K562 (cell line): ENCODE results near the gene C19orf12. TPM values are rescaled to one million over a fixed set of nuclear protein-coding genes. Genes with fewer than 3 reads are reported as not detected.

Source experiments
- DDX20 ChIP-seq: fragments of 450-650 bp; IDR thresholded peaks from 2 replicates; pipeline ENCODE4 v1.6.1; 2016; ENCODE audit warnings: missing genetic modification characterization, low read depth, mild to moderate bottlenecking, missing compliant biosample characterization, moderate library complexity
- NR1H2 ChIP-seq: sonication (generic); formaldehyde crosslinking; IDR thresholded peaks from 2 replicates; pipeline ENCODE4 v1.4.0; 2020; ENCODE audit warnings: mild to moderate bottlenecking, missing genetic modification reagents
- ZBTB7A ChIP-seq: IDR thresholded peaks from 2 replicates; pipeline ENCODE4 v1.6.1; 2011; ENCODE audit warnings: low read depth, mild to moderate bottlenecking, low read length, moderate library complexity, borderline replicate concordance; ENCODE audit not compliant: control insufficient read depth
- polyA plus RNA-seq, 8 experiments: library from polyadenylated mRNA; depleted of rRNA in 4 of 8; stranded (reverse) in 5 of 8; unstranded in 3 of 8; fragments of >200 nt; fragmentation: Nextera tagmentation in 2 of 8; fragmentation: Illumina TruSeq in 1 of 8; extraction: Ambion mirVana in 2 of 8; extraction: Trizol in 1 of 8; gene quantifications; 2 replicates each; pipeline versions ENCODE4 v1.2.1 to v1.2.3, GENCODE V29; 2011 to 2014; ENCODE audit warnings: inconsistent platforms in 1 of 8, missing spikeins in 1 of 8
- total RNA-seq, 7 experiments: library from RNA; depleted of rRNA in 6 of 7; stranded (reverse); fragments of >200 nt in 6 of 7; fragmentation: Illumina TruSeq in 2 of 7; extraction: Trizol in 2 of 7; gene quantifications; 2 replicates each; pipeline versions ENCODE4 v1.2.1 to v1.2.3, GENCODE V29; 2011 to 2021; ENCODE audit warnings: low replicate concordance in 1 of 7
- TF ChIP-seq, protein P1 (sequence below): fragments of 250-450 bp; sonication (Bioruptor Pico); IDR thresholded peaks from 2 replicates; pipeline ENCODE4 v1.5.0; 2022; ENCODE audit warnings: mild to moderate bottlenecking
- TF ChIP-seq, protein P2 (sequence below), 2 experiments: IDR thresholded peaks in 1 of 2; conservative IDR thresholded peaks in 1 of 2; 2 replicates each; pipeline ENCODE4 v1.6.1; 2016; ENCODE audit warnings: low read depth in 2 of 2, mild to moderate bottlenecking in 1 of 2, missing compliant biosample characterization in 1 of 2, missing genetic modification characterization in 1 of 2, moderate library complexity in 1 of 2
- TF ChIP-seq, protein P3 (sequence below): fragments of 450-650 bp; IDR thresholded peaks from 2 replicates; pipeline ENCODE4 v1.6.1; 2017; ENCODE audit warnings: mild to moderate bottlenecking, moderate library complexity
- TF ChIP-seq, protein P4 (sequence below): fragments of 450-650 bp; IDR thresholded peaks from 2 replicates; pipeline ENCODE4 v1.6.1; 2017; ENCODE audit warnings: antibody characterized with exemption, mild to moderate bottlenecking
- TF ChIP-seq, protein P5 (sequence below): fragments of 250-450 bp; sonication (Bioruptor Pico); IDR thresholded peaks from 2 replicates; pipeline ENCODE4 v1.4.0; 2020

Gene C19orf12
- total and polyA plus RNA-seq, 9 of the 15 experiments (the other 6 are each of a cell fraction or from before 2014, with no cell fraction given), result 1.9 to 14.5 (median 10.2) TPM

DNA sequence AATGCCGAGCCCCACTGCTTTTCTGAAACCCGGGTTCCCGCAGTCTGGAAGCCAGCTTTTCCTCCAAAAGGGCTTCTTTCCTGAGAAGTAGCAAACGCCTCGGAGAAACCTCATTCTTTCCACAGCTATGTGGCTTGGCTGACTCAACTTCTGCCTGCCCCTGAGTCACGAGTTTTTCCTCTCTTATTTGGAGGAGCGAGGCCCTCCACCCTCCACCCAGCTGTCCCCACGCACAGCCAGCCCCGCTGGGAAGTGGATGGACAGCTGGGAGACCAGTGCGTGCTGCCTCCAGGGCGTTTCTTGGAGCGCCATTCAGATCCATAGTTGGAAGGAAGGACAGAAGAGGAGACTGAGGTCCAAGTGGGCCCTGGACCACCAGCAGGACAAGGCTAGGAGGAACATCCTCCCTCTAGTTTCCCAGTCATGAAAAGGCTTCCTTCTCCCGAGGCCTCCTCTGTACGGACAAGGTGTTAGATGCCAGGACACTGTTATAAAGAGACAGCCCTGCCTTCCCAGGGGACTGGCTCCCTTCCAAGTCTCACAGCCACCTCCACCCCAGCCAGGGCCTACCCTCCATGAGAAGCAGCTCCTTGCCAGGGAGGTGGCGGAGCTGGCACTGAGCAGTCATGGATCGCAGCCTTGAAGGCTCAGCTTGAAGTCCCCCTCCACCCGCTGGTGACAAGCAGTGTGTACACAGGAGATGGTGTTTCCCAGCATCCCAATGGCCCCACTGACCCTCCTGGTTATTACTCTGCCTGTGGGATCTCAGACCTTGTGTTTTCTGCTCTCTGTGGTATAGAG is 52.3 kb downstream of the C19orf12 start (continued):
- TF ChIP-seq, protein P1, sequence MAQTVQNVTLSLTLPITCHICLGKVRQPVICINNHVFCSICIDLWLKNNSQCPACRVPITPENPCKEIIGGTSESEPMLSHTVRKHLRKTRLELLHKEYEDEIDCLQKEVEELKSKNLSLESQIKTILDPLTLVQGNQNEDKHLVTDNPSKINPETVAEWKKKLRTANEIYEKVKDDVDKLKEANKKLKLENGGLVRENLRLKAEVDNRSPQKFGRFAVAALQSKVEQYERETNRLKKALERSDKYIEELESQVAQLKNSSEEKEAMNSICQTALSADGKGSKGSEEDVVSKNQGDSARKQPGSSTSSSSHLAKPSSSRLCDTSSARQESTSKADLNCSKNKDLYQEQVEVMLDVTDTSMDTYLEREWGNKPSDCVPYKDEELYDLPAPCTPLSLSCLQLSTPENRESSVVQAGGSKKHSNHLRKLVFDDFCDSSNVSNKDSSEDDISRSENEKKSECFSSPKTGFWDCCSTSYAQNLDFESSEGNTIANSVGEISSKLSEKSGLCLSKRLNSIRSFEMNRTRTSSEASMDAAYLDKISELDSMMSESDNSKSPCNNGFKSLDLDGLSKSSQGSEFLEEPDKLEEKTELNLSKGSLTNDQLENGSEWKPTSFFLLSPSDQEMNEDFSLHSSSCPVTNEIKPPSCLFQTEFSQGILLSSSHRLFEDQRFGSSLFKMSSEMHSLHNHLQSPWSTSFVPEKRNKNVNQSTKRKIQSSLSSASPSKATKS (CRISPR knock-in tag), result no peak
- TF ChIP-seq DDX20 (tag), result no peak
- TF ChIP-seq, protein P2, sequence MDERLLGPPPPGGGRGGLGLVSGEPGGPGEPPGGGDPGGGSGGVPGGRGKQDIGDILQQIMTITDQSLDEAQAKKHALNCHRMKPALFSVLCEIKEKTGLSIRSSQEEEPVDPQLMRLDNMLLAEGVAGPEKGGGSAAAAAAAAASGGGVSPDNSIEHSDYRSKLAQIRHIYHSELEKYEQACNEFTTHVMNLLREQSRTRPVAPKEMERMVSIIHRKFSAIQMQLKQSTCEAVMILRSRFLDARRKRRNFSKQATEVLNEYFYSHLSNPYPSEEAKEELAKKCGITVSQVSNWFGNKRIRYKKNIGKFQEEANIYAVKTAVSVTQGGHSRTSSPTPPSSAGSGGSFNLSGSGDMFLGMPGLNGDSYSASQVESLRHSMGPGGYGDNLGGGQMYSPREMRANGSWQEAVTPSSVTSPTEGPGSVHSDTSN (CRISPR knock-in tag; IDR thresholded peaks at IDR 0.05; ENCODE audit: low read depth), result no peak
- TF ChIP-seq, protein P2 (tag; conservative IDR thresholded peaks at IDR 0.05; ENCODE audit: low read depth), result no peak
- TF ChIP-seq, protein P3, sequence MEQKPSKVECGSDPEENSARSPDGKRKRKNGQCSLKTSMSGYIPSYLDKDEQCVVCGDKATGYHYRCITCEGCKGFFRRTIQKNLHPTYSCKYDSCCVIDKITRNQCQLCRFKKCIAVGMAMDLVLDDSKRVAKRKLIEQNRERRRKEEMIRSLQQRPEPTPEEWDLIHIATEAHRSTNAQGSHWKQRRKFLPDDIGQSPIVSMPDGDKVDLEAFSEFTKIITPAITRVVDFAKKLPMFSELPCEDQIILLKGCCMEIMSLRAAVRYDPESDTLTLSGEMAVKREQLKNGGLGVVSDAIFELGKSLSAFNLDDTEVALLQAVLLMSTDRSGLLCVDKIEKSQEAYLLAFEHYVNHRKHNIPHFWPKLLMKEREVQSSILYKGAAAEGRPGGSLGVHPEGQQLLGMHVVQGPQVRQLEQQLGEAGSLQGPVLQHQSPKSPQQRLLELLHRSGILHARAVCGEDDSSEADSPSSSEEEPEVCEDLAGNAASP, result no peak
- TF ChIP-seq, protein P4, sequence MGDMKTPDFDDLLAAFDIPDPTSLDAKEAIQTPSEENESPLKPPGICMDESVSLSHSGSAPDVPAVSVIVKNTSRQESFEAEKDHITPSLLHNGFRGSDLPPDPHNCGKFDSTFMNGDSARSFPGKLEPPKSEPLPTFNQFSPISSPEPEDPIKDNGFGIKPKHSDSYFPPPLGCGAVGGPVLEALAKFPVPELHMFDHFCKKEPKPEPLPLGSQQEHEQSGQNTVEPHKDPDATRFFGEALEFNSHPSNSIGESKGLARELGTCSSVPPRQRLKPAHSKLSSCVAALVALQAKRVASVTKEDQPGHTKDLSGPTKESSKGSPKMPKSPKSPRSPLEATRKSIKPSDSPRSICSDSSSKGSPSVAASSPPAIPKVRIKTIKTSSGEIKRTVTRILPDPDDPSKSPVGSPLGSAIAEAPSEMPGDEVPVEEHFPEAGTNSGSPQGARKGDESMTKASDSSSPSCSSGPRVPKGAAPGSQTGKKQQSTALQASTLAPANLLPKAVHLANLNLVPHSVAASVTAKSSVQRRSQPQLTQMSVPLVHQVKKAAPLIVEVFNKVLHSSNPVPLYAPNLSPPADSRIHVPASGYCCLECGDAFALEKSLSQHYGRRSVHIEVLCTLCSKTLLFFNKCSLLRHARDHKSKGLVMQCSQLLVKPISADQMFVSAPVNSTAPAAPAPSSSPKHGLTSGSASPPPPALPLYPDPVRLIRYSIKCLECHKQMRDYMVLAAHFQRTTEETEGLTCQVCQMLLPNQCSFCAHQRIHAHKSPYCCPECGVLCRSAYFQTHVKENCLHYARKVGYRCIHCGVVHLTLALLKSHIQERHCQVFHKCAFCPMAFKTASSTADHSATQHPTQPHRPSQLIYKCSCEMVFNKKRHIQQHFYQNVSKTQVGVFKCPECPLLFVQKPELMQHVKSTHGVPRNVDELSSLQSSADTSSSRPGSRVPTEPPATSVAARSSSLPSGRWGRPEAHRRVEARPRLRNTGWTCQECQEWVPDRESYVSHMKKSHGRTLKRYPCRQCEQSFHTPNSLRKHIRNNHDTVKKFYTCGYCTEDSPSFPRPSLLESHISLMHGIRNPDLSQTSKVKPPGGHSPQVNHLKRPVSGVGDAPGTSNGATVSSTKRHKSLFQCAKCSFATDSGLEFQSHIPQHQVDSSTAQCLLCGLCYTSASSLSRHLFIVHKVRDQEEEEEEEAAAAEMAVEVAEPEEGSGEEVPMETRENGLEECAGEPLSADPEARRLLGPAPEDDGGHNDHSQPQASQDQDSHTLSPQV, result no peak
- TF ChIP-seq, protein P5, sequence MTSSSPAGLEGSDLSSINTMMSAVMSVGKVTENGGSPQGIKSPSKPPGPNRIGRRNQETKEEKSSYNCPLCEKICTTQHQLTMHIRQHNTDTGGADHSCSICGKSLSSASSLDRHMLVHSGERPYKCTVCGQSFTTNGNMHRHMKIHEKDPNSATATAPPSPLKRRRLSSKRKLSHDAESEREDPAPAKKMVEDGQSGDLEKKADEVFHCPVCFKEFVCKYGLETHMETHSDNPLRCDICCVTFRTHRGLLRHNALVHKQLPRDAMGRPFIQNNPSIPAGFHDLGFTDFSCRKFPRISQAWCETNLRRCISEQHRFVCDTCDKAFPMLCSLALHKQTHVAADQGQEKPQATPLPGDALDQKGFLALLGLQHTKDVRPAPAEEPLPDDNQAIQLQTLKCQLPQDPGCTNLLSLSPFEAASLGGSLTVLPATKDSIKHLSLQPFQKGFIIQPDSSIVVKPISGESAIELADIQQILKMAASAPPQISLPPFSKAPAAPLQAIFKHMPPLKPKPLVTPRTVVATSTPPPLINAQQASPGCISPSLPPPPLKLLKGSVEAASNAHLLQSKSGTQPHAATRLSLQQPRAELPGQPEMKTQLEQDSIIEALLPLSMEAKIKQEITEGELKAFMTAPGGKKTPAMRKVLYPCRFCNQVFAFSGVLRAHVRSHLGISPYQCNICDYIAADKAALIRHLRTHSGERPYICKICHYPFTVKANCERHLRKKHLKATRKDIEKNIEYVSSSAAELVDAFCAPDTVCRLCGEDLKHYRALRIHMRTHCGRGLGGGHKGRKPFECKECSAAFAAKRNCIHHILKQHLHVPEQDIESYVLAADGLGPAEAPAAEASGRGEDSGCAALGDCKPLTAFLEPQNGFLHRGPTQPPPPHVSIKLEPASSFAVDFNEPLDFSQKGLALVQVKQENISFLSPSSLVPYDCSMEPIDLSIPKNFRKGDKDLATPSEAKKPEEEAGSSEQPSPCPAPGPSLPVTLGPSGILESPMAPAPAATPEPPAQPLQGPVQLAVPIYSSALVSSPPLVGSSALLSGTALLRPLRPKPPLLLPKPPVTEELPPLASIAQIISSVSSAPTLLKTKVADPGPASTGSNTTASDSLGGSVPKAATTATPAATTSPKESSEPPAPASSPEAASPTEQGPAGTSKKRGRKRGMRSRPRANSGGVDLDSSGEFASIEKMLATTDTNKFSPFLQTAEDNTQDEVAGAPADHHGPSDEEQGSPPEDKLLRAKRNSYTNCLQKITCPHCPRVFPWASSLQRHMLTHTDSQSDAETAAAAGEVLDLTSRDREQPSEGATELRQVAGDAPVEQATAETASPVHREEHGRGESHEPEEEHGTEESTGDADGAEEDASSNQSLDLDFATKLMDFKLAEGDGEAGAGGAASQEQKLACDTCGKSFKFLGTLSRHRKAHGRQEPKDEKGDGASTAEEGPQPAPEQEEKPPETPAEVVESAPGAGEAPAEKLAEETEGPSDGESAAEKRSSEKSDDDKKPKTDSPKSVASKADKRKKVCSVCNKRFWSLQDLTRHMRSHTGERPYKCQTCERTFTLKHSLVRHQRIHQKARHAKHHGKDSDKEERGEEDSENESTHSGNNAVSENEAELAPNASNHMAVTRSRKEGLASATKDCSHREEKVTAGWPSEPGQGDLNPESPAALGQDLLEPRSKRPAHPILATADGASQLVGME, result no peak
- TF ChIP-seq NR1H2, result no peak
- TF ChIP-seq ZBTB7A, result no peak
